Right kidney (tissue), 1 donor: ENCODE results near the gene FADS3.

ENCODE experiments used
- DNase-seq: peaks from one replicate; pipeline ENCODE4 v3.0.0-alpha.2; 2016

FADS3 gene

DNA sequence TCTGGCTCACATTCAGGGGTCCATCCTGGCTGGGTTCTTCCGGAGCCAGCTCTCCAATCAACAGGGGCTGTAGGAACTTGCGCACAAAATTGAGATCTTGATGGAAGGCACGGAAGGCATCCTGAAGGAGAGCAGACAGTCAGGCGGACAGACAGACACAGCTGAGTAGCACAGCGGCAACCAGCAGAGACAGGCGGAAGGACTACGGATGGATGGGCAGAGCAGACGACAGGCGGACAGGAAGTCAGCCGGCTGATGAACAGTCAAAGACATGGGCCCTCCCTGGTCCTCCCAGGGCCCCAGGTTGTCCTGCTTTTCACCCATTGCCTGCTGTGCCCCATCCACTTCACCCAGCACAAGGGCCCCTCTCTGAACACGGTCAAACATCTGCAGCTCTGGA is 11.3 kb downstream of the FADS3 start:
- DNase-seq, result no peak

- DNase-seq, result no peak
Measured at GRCh38 chr11:61879152-61879551, 12.2 kb downstream of the FADS3 start.

GRCh38 chr11:61875698-61876097 is 15.6 kb downstream of the FADS3 start:
- no peak for DNase-seq

DNA sequence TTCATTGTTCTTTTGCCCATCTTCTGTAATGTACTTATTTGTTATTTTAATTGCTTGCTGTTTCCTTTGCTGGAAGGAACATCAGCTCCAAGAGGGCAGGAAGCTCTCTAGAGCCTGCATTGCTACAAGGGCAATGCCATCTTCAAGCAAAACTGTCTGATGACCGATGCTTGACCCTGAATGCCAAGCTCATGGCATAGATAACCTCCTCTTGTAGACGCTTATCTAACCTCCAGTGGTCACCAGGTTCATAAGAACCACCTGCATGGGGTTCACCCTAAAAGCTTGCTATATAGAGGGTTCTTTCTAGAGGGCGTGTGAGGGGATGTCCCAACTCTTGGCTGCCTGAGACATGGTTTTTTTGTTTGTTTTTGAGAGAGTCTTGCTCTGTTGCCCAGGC is 16.5 kb downstream of the FADS3 start:
- DNase-seq, result no peak

DNA sequence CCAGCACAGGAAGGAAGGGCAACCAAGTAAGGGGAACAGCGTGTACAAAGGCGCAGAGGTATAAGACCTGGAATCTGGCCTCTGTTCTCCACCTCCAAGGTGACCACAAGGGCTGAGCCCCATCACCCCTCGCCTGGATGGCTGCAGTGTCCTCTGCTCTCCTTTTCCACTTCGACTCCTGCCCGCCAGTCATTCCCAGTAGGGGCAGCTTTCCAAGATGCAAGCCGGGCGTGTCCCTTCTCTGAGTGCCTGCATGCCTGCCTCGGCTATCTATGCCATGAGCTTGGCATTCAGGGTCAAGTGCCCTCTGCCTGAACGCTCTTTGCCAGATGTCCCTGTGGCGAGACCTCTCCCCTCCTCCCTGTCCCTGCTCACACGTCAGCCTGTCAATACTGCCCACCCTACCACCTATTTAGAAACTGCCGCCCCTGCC is 17.0 kb downstream of the FADS3 start:
- no peak for DNase-seq

- DNase-seq, result no peak
Measured at GRCh38 chr11:61873588-61874376, 17.6 kb downstream of the FADS3 start.

DNA sequence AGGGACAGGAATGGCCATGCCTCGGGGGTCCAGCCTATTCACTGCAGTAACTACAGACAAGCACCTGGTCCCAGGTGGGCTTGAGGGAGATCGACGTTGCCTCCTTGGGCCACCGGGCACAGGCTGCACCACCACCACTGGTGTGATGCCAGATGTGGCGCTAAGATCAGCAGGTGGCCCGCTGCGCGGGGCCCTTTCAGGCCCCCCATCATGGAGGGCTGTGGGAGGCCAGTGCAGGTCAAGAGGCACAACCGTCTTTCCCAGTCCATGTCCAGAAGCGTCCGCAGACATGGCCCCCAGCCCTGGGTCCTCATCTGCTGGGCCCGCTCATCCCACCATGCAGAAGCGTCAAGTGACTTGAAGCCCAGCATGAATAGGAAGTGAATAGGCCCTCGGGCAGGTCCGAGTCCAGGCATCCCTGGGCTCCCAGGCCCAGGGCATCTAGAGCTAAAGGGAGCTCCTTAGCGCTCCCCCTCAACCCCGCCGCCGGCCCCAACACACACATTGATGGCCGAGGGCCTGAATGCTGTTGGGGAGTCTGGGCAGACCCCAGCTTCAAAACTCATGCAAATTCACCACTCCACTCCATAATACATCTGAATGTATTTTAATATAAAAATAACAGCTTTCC is 18.3 kb downstream of the FADS3 start:
- DNase-seq, result no peak

DNA sequence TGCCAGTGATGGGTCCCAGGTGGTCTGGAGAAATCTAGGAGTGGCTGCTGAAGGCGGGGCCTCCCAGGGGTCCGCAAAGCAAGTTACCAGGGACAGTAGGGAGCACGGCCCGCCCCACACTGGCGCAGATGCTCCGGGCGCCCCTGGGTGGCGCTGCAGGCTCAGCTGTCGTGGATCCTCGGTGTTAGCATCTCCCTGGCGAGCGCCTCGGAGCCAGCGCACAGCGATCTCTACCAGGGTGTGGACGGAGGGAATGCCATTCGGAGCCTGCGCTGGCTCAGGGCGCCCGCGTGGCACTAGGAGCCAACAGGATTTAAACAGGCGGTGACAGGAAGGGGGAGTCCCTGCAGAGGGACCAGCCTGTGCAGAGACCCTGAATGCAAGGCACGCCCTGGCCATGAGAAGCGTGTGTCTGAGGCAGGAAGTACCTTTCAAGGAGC is 20.2 kb downstream of the FADS3 start:
- peak; percentile 76 for DNase-seq

- peak; percentile 32 for DNase-seq
Measured at GRCh38 chr11:61870541-61871031, 20.8 kb downstream of the FADS3 start.

- DNase-seq, result no peak
Measured at GRCh38 chr11:61869708-61870451, 21.5 kb downstream of the FADS3 start.

DNA sequence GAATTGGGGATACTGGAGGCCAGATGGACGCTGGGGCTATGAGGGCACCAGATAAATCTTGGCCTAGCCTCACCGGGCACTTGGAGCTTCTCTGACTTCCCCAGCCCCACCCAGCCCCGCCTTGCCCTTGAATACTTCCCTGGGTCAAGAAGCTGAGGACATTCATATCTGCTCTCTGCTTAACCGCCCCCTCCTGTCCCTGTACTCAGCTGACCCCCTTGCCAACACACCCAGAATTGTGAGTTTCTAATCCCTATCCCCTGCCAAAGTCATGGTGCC is 22.0 kb downstream of the FADS3 start:
- no peak for DNase-seq

- no peak for DNase-seq
Measured at GRCh38 chr11:61868571-61869428, 22.5 kb downstream of the FADS3 start.

- no peak for DNase-seq
Measured at GRCh38 chr11:61866958-61867343, 24.4 kb downstream of the FADS3 start.

GRCh38 chr11:61866231-61866957 is 25.0 kb downstream of the FADS3 start:
- DNase-seq, result no peak

DNA sequence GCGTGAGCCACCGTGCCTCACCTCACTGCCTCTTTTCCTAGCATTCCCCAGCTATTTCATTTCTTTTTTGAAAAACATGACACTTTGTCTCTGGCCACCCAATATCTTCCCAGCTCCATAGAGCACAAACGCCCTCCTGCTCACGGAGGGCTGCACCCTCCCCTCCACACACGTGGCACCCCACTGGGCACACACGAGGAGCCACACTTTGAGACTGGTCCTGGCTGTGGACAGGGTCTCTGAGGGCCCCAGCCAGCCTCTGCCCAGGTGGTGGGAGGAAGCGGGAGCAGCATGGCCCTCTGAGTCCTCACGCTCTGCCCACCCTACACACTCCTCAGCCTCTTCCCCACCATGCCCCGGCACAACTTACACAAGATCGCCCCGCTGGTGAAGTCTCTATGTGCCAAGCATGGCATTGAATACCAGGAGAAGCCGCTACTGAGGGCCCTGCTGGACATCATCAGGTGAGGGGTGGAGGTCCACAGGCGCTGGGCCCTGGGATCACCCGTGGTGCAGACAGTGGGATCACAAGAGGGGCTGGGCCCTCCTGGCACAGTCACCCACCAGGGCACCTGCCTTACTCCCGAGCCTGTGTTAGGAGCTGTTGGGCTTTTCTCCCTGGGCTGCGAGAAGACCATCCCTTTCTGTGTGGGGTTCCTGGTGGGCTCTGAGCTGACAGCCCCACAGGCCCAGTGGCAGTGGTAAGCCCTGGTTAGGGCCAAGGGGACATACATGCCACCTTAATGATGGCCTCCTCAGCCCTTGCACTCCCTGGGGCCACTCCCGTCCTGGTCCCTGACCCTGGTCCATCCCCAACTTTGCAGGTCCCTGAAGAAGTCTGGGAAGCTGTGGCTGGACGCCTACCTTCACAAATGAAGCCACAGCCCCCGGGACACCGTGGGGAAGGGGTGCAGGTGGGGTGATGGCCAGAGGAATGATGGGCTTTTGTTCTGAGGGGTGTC is 26.2 kb downstream of the FADS3 start:
- no peak for DNase-seq

GRCh38 chr11:61863548-61864081 is 27.7 kb downstream of the FADS3 start:
- DNase-seq, result no peak

GRCh38 chr11:61862714-61863547 is 28.4 kb downstream of the FADS3 start:
- no peak for DNase-seq

DNA sequence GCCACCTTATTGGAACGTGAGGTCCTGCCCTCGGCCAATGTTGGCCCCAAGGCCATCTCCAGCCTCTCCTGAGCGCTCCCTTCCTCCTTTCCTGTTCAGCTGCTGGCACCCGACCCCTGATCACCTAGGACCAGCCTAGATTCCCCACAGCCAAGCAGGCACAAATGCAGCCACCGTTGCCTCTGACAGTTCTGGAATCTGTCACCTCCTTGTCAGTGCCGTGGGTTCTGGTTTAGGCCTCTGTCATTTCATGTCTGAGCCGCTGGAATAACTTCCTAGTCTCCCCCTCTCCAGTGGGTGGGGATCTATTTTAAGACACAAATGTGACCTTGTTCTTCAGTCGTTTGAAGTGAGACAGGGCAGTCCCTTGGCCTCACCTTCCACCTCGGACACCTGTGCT is 29.7 kb downstream of the FADS3 start:
- DNase-seq, result no peak
